GM10266 (cell line): ENCODE results near the gene CISD3.

Source experiments
- DNase-seq: peaks from one replicate; pipeline ENCODE4 v3.0.0; 2012; ENCODE audit errors: extremely low spot score
- TF ChIP-seq, protein P1 (sequence below): IDR thresholded peaks from 2 replicates; pipeline ENCODE4 v1.5.1; 2012; ENCODE audit warnings: mild to moderate bottlenecking, low read depth; ENCODE audit not compliant: control insufficient read depth, insufficient read depth; ENCODE audit errors: missing control alignments

Gene CISD3

GRCh38 chr17:38715216-38715943 is 14.8 kb upstream of the CISD3 start:
- no peak for DNase-seq
- TF ChIP-seq, protein P1, sequence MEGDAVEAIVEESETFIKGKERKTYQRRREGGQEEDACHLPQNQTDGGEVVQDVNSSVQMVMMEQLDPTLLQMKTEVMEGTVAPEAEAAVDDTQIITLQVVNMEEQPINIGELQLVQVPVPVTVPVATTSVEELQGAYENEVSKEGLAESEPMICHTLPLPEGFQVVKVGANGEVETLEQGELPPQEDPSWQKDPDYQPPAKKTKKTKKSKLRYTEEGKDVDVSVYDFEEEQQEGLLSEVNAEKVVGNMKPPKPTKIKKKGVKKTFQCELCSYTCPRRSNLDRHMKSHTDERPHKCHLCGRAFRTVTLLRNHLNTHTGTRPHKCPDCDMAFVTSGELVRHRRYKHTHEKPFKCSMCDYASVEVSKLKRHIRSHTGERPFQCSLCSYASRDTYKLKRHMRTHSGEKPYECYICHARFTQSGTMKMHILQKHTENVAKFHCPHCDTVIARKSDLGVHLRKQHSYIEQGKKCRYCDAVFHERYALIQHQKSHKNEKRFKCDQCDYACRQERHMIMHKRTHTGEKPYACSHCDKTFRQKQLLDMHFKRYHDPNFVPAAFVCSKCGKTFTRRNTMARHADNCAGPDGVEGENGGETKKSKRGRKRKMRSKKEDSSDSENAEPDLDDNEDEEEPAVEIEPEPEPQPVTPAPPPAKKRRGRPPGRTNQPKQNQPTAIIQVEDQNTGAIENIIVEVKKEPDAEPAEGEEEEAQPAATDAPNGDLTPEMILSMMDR = no peak

GRCh38 chr17:38716368-38717005 is 13.7 kb upstream of the CISD3 start:
- TF ChIP-seq, protein P1 = no peak
- DNase-seq = no peak

- TF ChIP-seq, protein P1 = no peak
- no peak for DNase-seq
Observed at GRCh38 chr17:38717139-38717745, 12.9 kb upstream of the CISD3 start.

GRCh38 chr17:38719289-38719942 is 10.7 kb upstream of the CISD3 start:
- no peak for DNase-seq
- TF ChIP-seq, protein P1 = no peak

DNA sequence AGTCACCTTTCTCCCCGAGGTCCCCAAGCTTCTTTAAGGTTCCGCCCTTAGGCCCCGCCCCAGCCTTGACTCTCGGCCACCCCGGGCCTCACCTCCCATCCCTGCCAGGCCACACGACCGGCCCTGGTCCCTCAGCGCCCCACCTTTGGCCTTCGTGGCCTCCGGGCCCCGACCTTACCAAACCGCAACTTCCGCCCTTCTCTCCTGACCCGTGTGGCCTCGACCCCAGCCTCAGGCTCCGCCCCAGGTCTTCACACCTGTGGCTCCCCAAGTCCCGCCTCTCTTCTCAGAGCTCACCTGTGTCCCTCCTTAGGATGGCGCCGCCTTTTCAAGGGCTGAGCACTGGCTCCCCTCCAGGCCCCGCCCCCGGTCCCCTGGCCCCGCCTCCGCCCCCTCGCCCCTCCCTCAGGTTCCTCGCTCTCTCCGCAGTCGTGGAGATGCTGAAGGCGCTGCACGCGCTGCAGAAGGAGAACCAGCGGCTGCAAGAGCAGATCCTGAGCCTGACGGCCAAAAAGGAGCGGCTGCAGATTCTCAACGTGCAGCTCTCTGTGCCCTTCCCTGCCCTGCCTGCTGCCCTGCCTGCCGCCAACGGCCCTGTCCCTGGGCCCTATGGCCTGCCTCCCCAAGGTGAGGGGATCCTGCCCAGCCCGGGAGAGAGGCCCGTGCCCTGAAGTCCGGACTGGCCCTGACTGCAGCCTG is 10.0 kb upstream of the CISD3 start:
- TF ChIP-seq, protein P1 = no peak
- DNase-seq = no peak

GRCh38 chr17:38720941-38721340 is 9.2 kb upstream of the CISD3 start:
- no peak for DNase-seq
- TF ChIP-seq, protein P1 = no peak
